ENCODE data around the gene CD8B.
"Not testable (repeated sequence)": the region's sequence is repeated elsewhere in the genome, so short reads cannot be mapped to it uniquely, and the experiment has no call there.

- TF ChIP-seq CTCF (IDR thresholded peaks at IDR 0.05; ENCODE audit: low read length); EZH2 (IDR thresholded peaks at IDR 0.05; ENCODE audit: borderline replicate concordance, low read length): not testable (repeated sequence)
These were observed 39.0 kb upstream of the CD8B start for GRCh38 chr2:86900687-86901086.
